Measurements from ENCODE around the gene PTPRD. TPM values are rescaled to one million over a fixed set of nuclear protein-coding genes. Genes with fewer than 3 reads are reported as not detected.

Gene PTPRD
- total RNA-seq, 1 experiment from 2014 or later: 69.6 TPM

DNA sequence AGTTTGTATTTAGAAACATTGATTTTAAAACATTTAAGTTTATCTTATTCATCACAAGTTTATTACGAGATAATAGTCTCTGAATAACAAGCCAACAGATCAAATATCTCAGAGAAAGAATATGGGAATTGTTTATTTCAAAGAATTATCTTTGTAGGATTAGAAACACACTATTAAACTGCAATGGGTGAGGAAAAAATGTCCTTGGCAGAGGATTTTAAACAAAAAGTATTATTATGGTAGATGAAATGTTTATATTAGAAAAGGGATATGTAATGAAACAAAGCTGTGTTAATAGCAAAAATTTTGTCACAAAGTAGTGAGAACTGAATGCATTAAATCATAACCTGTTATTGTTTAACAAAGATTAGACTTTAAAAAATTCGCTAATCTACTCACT is 1430.4 kb downstream of the PTPRD start:
- POLR2A ChIA-PET: no interaction called here
- Mint-ChIP-seq H3K36me3 (no peaks in the 10 kb centered on the region), H3K9me3 (0 out of 2 replicates have a peak, but pooled peaks cover 3% of the 10 kb centered on the region), H3K27ac (no peak overlapping the region), H3K4me3 (no peak overlapping the region), H3K27me3 (ENCODE audit: low read depth) (no peaks in the 10 kb centered on the region), H3K4me1 (peaks cover 11% of the 10 kb centered on the region)
- DNase-seq (ENCODE audit: low spot score): no peak
- CTCF ChIA-PET: no interaction called here
- TF ChIP-seq, protein P1, sequence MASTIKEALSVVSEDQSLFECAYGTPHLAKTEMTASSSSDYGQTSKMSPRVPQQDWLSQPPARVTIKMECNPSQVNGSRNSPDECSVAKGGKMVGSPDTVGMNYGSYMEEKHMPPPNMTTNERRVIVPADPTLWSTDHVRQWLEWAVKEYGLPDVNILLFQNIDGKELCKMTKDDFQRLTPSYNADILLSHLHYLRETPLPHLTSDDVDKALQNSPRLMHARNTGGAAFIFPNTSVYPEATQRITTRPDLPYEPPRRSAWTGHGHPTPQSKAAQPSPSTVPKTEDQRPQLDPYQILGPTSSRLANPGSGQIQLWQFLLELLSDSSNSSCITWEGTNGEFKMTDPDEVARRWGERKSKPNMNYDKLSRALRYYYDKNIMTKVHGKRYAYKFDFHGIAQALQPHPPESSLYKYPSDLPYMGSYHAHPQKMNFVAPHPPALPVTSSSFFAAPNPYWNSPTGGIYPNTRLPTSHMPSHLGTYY (CRISPR knock-in tag; IDR thresholded peaks at IDR 0.05): no peak
- TF ChIP-seq, protein P2, sequence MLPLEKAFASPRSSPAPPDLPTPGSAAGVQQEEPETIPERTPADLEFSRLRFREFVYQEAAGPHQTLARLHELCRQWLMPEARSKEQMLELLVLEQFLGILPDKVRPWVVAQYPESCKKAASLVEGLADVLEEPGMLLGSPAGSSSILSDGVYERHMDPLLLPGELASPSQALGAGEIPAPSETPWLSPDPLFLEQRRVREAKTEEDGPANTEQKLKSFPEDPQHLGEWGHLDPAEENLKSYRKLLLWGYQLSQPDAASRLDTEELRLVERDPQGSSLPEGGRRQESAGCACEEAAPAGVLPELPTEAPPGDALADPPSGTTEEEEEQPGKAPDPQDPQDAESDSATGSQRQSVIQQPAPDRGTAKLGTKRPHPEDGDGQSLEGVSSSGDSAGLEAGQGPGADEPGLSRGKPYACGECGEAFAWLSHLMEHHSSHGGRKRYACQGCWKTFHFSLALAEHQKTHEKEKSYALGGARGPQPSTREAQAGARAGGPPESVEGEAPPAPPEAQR (CRISPR knock-in tag; IDR thresholded peaks at IDR 0.05): no peak
- TF ChIP-seq, protein P3, sequence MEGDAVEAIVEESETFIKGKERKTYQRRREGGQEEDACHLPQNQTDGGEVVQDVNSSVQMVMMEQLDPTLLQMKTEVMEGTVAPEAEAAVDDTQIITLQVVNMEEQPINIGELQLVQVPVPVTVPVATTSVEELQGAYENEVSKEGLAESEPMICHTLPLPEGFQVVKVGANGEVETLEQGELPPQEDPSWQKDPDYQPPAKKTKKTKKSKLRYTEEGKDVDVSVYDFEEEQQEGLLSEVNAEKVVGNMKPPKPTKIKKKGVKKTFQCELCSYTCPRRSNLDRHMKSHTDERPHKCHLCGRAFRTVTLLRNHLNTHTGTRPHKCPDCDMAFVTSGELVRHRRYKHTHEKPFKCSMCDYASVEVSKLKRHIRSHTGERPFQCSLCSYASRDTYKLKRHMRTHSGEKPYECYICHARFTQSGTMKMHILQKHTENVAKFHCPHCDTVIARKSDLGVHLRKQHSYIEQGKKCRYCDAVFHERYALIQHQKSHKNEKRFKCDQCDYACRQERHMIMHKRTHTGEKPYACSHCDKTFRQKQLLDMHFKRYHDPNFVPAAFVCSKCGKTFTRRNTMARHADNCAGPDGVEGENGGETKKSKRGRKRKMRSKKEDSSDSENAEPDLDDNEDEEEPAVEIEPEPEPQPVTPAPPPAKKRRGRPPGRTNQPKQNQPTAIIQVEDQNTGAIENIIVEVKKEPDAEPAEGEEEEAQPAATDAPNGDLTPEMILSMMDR (IDR thresholded peaks at IDR 0.05): no peak
- TF ChIP-seq CBFB (CRISPR knock-in tag; IDR thresholded peaks at IDR 0.05; ENCODE audit: low read depth) (no peak), ZNF138 (CRISPR knock-in tag; conservative IDR thresholded peaks at IDR 0.05) (no peak), FOXP1 (CRISPR knock-in tag; IDR thresholded peaks at IDR 0.05; ENCODE audit: borderline replicate concordance) (no peak)
- TF ChIP-seq, protein P4, sequence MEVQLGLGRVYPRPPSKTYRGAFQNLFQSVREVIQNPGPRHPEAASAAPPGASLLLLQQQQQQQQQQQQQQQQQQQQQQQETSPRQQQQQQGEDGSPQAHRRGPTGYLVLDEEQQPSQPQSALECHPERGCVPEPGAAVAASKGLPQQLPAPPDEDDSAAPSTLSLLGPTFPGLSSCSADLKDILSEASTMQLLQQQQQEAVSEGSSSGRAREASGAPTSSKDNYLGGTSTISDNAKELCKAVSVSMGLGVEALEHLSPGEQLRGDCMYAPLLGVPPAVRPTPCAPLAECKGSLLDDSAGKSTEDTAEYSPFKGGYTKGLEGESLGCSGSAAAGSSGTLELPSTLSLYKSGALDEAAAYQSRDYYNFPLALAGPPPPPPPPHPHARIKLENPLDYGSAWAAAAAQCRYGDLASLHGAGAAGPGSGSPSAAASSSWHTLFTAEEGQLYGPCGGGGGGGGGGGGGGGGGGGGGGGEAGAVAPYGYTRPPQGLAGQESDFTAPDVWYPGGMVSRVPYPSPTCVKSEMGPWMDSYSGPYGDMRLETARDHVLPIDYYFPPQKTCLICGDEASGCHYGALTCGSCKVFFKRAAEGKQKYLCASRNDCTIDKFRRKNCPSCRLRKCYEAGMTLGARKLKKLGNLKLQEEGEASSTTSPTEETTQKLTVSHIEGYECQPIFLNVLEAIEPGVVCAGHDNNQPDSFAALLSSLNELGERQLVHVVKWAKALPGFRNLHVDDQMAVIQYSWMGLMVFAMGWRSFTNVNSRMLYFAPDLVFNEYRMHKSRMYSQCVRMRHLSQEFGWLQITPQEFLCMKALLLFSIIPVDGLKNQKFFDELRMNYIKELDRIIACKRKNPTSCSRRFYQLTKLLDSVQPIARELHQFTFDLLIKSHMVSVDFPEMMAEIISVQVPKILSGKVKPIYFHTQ (CRISPR knock-in tag; IDR thresholded peaks at IDR 0.05): no peak
- TF ChIP-seq, protein P5, sequence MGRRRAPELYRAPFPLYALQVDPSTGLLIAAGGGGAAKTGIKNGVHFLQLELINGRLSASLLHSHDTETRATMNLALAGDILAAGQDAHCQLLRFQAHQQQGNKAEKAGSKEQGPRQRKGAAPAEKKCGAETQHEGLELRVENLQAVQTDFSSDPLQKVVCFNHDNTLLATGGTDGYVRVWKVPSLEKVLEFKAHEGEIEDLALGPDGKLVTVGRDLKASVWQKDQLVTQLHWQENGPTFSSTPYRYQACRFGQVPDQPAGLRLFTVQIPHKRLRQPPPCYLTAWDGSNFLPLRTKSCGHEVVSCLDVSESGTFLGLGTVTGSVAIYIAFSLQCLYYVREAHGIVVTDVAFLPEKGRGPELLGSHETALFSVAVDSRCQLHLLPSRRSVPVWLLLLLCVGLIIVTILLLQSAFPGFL (CRISPR knock-in tag; IDR thresholded peaks at IDR 0.05; ENCODE audit: borderline replicate concordance): no peak
- TF ChIP-seq, protein P6, sequence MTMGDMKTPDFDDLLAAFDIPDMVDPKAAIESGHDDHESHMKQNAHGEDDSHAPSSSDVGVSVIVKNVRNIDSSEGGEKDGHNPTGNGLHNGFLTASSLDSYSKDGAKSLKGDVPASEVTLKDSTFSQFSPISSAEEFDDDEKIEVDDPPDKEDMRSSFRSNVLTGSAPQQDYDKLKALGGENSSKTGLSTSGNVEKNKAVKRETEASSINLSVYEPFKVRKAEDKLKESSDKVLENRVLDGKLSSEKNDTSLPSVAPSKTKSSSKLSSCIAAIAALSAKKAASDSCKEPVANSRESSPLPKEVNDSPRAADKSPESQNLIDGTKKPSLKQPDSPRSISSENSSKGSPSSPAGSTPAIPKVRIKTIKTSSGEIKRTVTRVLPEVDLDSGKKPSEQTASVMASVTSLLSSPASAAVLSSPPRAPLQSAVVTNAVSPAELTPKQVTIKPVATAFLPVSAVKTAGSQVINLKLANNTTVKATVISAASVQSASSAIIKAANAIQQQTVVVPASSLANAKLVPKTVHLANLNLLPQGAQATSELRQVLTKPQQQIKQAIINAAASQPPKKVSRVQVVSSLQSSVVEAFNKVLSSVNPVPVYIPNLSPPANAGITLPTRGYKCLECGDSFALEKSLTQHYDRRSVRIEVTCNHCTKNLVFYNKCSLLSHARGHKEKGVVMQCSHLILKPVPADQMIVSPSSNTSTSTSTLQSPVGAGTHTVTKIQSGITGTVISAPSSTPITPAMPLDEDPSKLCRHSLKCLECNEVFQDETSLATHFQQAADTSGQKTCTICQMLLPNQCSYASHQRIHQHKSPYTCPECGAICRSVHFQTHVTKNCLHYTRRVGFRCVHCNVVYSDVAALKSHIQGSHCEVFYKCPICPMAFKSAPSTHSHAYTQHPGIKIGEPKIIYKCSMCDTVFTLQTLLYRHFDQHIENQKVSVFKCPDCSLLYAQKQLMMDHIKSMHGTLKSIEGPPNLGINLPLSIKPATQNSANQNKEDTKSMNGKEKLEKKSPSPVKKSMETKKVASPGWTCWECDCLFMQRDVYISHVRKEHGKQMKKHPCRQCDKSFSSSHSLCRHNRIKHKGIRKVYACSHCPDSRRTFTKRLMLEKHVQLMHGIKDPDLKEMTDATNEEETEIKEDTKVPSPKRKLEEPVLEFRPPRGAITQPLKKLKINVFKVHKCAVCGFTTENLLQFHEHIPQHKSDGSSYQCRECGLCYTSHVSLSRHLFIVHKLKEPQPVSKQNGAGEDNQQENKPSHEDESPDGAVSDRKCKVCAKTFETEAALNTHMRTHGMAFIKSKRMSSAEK (CRISPR knock-in tag; IDR thresholded peaks at IDR 0.05; ENCODE audit: borderline replicate concordance): no peak
- ATAC-seq: no peak

DNA sequence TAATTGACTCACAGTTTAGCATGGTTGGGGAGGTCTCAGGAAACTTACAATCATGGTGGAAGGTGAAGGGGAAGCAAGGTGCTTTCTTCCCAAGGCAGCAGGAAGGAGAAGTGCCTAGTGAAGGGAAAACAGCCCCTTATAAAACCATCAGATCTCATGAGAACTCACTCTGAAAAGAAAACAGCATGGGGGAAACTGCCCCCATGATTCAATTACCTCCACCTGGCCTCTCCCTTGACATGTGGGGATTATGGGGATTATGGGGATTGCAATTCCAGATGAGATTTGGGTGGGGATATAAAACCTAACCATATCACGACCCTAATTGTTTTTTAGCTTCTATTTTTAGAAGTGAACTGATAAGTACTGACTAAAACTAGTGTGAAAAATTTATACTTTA is 1435.7 kb downstream of the PTPRD start:
- no peak for ATAC-seq
- POLR2A ChIA-PET: no interaction called here
- Mint-ChIP-seq H3K9me3 (0 out of 2 replicates have a peak, but pooled peaks cover 3% of the 10 kb centered on the region), H3K4me1 (peaks cover 11% of the 10 kb centered on the region), H3K4me3 (no peak overlapping the region), H3K27ac (no peak overlapping the region), H3K27me3 (ENCODE audit: low read depth) (no peaks in the 10 kb centered on the region), H3K36me3 (no peaks in the 10 kb centered on the region)
- TF ChIP-seq, protein P7, sequence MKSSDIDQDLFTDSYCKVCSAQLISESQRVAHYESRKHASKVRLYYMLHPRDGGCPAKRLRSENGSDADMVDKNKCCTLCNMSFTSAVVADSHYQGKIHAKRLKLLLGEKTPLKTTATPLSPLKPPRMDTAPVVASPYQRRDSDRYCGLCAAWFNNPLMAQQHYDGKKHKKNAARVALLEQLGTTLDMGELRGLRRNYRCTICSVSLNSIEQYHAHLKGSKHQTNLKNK (CRISPR knock-in tag; IDR thresholded peaks at IDR 0.05): no peak
- TF ChIP-seq ZBTB21 (CRISPR knock-in tag; IDR thresholded peaks at IDR 0.05; ENCODE audit: borderline replicate concordance): no peak
- TF ChIP-seq, protein P5 (CRISPR knock-in tag; IDR thresholded peaks at IDR 0.05; ENCODE audit: borderline replicate concordance): no peak
- no peak for TF ChIP-seq CREB1 (CRISPR knock-in tag; IDR thresholded peaks at IDR 0.05)
- TF ChIP-seq NR3C1 (CRISPR knock-in tag; conservative IDR thresholded peaks at IDR 0.05; ENCODE audit: low read depth): no peak
- CTCF ChIA-PET: no interaction called here
- no peak for DNase-seq (ENCODE audit: low spot score)
